ENCODE results near the gene TVP23C. TPM values are rescaled to one million over a fixed set of nuclear protein-coding genes. Genes with fewer than 3 reads are reported as not detected.

Gene TVP23C
- total RNA-seq, 4 donors from 2014 or later, result 8.3 to 20.2 (median 14.3) TPM

DNA sequence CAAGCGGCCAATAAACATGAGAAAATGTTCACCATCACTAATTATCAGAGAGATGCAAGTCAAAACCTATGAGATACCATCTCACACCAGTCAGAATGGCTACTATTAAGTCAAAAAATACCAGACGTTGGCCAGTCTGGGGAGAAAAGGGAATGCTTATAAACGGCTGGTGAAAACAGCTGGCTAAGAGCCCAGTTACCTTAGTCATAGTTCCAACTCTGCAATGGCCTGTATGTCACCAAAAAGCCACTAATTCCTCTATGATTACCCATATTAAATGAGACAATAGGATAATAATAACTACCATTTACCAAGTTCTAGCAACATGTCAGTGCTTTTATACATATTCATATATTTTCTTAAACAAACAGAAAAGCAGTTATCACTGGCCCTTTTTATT, 52.9 kb downstream of the TVP23C start:
- TF ChIP-seq CTCF (IDR thresholded peaks at IDR 0.05; ENCODE audit: low read depth), result no peak

GRCh38 chr17:15509095-15509494, 54.2 kb downstream of the TVP23C start:
- TF ChIP-seq CTCF (IDR thresholded peaks at IDR 0.05; ENCODE audit: low read depth), result no peak

DNA sequence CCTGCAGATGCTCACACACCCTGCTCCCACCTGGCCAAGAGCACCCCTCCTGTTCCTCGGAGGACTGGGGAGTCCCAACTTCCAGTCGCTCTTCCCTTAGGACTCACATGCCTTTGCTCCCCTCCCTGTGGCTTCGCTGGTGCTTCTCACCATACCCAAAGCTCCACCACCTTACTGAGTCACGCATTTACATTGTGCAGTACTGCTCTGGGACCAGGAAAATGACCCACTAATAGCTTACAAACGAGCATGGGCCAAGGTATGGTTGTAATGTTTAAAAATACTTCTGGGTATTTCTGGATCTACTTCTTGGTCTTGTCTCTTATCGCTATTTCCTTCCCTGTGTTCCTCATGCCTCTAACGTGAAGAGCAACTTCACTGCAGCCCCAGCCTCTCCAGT, 54.8 kb downstream of the TVP23C start:
- TF ChIP-seq CTCF (IDR thresholded peaks at IDR 0.05; ENCODE audit: low read depth), result no peak

GRCh38 chr17:15507896-15508295, 55.4 kb downstream of the TVP23C start:
- TF ChIP-seq CTCF (IDR thresholded peaks at IDR 0.05; ENCODE audit: low read depth), result no peak

GRCh38 chr17:15507001-15507400, 56.3 kb downstream of the TVP23C start:
- no peak for TF ChIP-seq CTCF (IDR thresholded peaks at IDR 0.05; ENCODE audit: low read depth)

DNA sequence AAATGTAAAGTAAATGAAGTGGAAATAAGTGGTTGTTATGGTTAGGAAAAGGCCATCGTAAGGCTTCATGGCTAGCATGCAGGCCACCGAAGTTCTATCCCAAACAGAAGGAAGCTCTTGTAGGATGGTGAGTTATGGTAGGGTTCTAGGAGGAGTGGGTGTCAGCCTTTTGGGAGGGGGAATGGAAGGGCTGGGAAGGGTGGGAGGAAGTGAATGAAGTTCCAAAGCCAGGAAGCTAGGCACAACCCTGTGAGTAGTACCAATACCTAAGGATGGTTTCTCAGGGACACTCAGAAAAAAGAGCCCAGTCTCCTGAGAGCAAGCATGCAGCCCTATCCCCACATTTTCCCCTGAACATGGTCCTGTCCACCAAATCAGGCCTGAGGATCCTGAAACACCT, 59.6 kb downstream of the TVP23C start:
- TF ChIP-seq CTCF (IDR thresholded peaks at IDR 0.05; ENCODE audit: low read depth), result no peak

GRCh38 chr17:15502369-15503112, 60.7 kb downstream of the TVP23C start:
- TF ChIP-seq CTCF (IDR thresholded peaks at IDR 0.05; ENCODE audit: low read depth), result no peak

All from subcutaneous adipose tissue (tissue), 4 donors.